ENCODE results near the gene CFAP99.
A peak's percentile ranks its signal among the peaks of the same experiment; 100 is the strongest.

Gene CFAP99

DNA sequence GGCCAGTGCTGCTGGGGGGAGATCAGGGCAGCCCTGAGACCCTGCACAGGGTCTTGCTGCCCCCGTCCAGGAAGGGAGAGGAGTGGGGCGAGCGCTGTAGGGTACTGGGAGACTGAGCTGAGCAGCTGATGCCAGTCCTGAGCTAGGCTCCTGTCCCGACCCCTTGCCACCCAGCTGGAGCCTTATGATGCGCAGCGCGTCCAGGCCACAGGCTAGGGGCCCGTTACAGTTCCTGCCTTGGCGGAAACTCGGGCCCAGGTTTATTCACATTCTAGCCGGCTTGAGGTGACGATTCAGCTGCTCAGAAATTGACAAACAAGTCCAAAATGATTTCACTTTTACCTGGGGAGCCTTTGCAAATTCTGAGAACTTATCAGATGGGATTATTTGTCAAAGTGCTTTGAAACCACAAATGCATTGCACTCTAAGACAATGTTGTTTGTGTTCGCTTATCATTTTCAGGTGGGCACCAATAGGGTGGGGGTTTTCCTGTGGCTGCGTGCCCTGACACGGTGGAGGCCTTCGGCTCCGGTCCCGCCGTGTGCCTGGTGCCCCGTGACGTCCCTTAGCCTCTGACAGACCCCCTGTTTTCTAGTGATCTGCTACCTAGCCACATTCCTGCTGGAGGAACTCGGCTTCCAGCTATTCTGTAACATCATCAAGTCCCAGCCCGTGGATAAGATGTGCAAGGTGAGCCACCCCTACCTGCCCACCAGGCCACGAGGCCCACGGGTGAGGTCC is 18.9 kb downstream of the CFAP99 start:
- TF ChIP-seq, protein P1, sequence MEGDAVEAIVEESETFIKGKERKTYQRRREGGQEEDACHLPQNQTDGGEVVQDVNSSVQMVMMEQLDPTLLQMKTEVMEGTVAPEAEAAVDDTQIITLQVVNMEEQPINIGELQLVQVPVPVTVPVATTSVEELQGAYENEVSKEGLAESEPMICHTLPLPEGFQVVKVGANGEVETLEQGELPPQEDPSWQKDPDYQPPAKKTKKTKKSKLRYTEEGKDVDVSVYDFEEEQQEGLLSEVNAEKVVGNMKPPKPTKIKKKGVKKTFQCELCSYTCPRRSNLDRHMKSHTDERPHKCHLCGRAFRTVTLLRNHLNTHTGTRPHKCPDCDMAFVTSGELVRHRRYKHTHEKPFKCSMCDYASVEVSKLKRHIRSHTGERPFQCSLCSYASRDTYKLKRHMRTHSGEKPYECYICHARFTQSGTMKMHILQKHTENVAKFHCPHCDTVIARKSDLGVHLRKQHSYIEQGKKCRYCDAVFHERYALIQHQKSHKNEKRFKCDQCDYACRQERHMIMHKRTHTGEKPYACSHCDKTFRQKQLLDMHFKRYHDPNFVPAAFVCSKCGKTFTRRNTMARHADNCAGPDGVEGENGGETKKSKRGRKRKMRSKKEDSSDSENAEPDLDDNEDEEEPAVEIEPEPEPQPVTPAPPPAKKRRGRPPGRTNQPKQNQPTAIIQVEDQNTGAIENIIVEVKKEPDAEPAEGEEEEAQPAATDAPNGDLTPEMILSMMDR (IDR thresholded peaks at IDR 0.05; ENCODE audit: borderline replicate concordance, insufficient read depth, low read depth, low read length), result no peak
- no peak overlapping the region for H3K4me3 ChIP-seq (ENCODE audit: low read depth, low read length)

DNA sequence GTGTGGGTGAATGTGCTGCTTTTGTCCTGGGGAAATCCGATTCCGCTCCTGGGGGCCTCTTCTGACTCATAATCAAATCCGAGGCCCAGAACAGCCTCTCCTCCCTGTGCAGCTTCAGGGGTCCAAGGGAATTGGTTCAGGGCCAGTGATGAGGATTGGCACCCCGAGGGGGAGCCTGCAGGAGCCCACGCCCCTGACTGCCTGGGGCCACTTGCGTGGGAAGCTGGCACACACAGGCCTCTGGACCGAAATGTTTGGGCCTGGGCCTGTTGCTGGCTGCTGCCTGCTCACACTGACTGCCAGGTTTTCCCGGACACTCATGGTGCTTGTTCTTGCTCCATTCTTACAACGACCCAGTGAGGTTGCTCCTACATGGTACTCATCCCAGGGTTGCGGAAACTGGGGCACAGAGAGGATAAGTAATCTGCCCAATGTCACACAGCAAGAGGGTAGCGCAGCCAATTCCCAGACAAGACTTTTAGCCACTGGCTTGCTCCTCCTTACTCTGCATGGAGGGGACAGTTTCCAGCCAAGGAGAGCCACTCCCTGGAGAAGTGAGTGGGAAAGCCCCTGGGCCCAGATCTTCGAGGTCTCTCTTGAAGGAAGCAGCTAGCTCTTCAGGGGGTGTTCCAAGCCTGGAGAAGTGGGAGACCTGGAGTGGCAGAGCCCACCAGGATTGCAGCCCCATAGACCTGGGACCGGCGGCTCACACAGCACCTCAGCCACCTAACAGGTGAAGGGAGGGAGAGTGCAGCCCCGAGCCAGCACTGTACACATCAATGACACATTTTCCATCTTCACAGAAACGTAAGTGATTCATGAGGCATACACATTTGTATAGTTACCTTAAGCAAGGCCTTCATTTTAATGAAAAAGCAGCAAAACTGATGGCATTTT is 20.3 kb downstream of the CFAP99 start:
- no peak overlapping the region for H3K4me3 ChIP-seq (ENCODE audit: low read depth, low read length)
- TF ChIP-seq, protein P1 (IDR thresholded peaks at IDR 0.05; ENCODE audit: borderline replicate concordance, insufficient read depth, low read depth, low read length), result no peak

DNA sequence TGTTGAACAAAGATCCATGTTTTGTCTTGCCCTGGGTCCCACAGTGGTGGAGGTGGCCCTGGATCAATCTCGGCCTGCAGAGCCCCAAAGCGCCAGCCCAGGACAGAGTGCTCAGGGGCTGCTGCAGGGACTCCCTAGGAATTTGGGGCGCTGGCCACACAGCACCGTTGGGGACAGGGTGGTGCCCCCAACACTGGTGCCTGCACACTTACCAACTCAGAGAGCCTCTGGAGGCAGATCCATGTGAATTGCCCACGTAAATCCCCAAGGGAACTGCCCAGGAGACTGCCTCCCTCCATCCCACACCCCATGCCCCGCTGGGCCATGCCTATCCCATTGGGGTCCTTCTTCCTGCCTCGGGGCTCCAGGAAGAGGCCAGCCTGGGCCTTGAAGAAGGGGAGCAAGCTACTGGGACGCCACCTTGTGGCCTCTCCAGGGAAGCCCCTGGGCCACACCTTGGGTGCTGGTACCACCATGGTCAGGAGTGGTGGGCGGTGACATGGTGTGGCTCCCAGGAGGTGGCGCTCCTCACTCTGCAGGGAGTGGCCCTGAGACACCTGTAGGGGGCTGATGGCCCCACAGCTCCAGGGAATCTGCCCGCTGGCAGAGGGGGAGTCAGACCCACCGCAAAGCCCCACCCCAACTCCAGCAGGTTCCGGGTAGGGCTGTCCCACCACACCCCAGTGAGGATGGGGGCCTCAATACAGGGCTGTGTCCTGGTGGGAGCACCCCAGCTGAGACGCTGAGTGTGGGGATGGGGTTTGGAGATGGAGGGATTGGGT is 22.8 kb downstream of the CFAP99 start:
- TF ChIP-seq, protein P1 (IDR thresholded peaks at IDR 0.05; ENCODE audit: borderline replicate concordance, insufficient read depth, low read depth, low read length), result peak; percentile 96
- H3K4me3 ChIP-seq (ENCODE audit: low read depth, low read length), result no peak overlapping the region

DNA sequence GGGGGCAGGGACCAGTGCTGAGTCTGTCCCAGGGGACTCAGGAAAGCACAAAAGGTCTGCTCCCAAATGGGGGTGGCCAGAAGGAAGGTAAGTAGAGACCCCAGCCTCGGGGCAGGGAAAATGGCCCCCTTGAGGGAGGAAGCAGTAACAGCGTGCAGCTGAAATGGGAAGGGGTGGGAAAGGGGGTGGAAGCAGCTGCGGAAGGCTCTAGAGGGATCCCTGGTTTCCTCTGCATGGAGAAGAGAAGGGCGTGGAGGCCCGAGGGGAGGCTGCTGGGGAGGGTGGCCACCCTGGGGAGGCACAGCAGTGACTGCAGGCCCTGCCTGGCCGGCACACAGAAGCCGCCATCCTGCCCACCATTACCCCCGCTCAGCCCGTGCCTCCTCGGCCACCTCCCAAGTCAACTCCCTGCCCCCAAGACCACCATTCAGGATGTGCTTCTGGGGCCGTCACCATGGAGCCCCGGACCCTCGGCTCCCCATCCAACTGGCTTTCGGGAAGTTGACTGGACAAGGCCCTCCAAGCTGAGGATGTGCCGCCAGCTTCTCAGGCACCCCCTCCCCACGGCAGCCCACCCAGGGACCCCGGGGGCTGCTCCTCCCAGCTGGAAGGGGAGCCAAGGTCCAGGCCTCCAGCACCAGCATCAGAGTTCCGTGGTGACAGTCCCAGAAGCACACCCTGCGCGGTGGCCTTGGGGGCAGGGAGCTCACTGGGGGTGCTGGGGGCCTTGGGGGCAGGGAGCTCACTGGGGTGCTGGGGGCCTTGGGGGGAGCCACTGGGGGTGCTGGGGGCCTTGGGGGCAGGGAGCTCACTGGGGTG is 23.6 kb downstream of the CFAP99 start:
- H3K4me3 ChIP-seq (ENCODE audit: low read depth, low read length), result no peak overlapping the region
- TF ChIP-seq, protein P1 (IDR thresholded peaks at IDR 0.05; ENCODE audit: borderline replicate concordance, insufficient read depth, low read depth, low read length), result no peak

DNA sequence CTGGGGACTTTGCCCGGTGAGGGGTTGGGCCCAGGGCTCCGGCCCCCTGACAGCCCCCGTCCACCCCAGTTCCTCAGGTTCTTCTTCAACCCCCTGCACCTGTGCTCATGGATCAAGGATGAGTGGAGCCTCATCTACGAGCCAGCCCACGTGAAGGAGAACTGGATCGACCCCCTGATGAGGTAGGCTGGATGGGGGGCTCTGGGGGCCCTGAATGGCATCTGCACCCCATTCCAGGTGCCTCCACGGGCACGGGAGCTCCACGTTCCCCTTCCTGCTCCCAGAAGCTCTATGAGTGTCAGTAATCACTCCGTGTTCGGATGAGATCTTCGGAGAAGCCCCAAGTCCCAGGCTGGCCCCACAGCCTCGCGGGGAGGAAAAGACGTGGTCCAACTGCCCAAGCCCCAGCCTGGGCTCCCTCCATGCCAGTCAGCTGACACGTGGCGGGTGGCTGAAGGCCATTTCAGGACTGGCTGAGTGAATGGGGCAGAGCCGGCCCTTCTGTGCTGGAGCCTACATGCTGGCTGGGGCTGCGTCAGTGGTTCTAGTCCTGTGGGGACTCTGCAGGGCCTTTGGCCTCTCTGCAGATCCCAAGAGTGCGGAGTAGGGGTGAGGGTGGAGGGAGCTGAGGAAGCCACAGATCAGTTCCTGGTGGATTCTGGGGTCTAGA is 24.4 kb downstream of the CFAP99 start:
- H3K4me3 ChIP-seq (ENCODE audit: low read depth, low read length), result no peak overlapping the region
- TF ChIP-seq, protein P1 (IDR thresholded peaks at IDR 0.05; ENCODE audit: borderline replicate concordance, insufficient read depth, low read depth, low read length), result no peak

All from GM12875 (cell line).